Measurements from ENCODE around the gene TMC2.
"Not testable (repeated sequence)": the region's sequence is repeated elsewhere in the genome, so short reads cannot be mapped to it uniquely, and the experiment has no call there.

TMC2 gene

GRCh38 chr20:2658414-2659354 is 122.3 kb downstream of the TMC2 start:
- H3K9ac ChIP-seq (ENCODE audit: low read depth, low read length) = no peak overlapping the region
- peaks cover 74% of the 10 kb centered on the region for H3K36me3 ChIP-seq (ENCODE audit: control insufficient read depth, insufficient read depth, low read length)
- no peak overlapping the region for H3K4me3 ChIP-seq (ENCODE audit: low read depth, low read length)
- peaks cover 3% of the 10 kb centered on the region for H3K4me1 ChIP-seq (ENCODE audit: control insufficient read depth, insufficient read depth, low read length)
- no peaks in the 10 kb centered on the region for H3K9me3 ChIP-seq (ENCODE audit: control insufficient read depth, insufficient read depth, low read length)
- H3K27me3 ChIP-seq (ENCODE audit: control insufficient read depth, insufficient read depth, low read length) = no peaks in the 10 kb centered on the region

- H3K4me3 ChIP-seq (ENCODE audit: low read depth, low read length) = no peak overlapping the region
- H3K4me1 ChIP-seq (ENCODE audit: control insufficient read depth, insufficient read depth, low read length) = peaks cover 3% of the 10 kb centered on the region
- no peaks in the 10 kb centered on the region for H3K27me3 ChIP-seq (ENCODE audit: control insufficient read depth, insufficient read depth, low read length)
- no peaks in the 10 kb centered on the region for H3K9me3 ChIP-seq (ENCODE audit: control insufficient read depth, insufficient read depth, low read length)
- H3K9ac ChIP-seq (ENCODE audit: low read depth, low read length) = no peak overlapping the region
- H3K36me3 ChIP-seq (ENCODE audit: control insufficient read depth, insufficient read depth, low read length) = peaks cover 66% of the 10 kb centered on the region
These were observed 123.2 kb downstream of the TMC2 start for GRCh38 chr20:2659547-2659946.

DNA sequence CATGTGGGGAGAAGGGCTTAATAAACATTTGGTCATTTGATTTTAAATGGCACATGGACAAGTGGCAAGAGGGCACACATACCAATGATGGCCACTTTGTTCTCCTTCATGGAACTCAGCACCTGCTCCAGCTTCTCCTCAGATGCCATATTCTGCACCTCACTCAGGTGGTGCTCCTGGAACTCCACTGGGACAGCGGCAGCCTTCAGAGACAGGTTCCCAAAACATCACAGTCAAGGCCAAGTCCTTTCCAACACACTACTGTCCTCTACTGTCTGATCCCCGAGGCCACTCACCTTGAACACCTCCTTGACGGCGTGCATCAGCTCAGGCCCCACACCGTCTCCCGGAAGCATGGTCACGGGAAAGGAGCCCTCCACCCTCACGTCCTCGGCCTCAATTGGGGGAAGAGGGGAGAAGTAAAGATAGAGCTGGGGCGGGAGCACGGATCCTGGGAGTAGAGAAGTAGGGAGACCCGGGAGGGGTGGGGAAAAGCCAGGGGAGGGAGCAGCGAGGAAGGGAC is 127.1 kb downstream of the TMC2 start:
- Histone ChIP-seq H3K36me3 (ENCODE audit: control insufficient read depth, insufficient read depth, low read length) (peaks cover 28% of the 10 kb centered on the region), H3K9ac (ENCODE audit: low read depth, low read length) (peak overlapping the region; percentile 91), H3K27me3 (ENCODE audit: control insufficient read depth, insufficient read depth, low read length) (peaks cover 8% of the 10 kb centered on the region), H3K4me1 (ENCODE audit: control insufficient read depth, insufficient read depth, low read length) (peaks cover 3% of the 10 kb centered on the region), H3K9me3 (ENCODE audit: control insufficient read depth, insufficient read depth, low read length) (no peaks in the 10 kb centered on the region), H3K4me3 (ENCODE audit: low read depth, low read length) (peak overlapping the region; percentile 97)

DNA sequence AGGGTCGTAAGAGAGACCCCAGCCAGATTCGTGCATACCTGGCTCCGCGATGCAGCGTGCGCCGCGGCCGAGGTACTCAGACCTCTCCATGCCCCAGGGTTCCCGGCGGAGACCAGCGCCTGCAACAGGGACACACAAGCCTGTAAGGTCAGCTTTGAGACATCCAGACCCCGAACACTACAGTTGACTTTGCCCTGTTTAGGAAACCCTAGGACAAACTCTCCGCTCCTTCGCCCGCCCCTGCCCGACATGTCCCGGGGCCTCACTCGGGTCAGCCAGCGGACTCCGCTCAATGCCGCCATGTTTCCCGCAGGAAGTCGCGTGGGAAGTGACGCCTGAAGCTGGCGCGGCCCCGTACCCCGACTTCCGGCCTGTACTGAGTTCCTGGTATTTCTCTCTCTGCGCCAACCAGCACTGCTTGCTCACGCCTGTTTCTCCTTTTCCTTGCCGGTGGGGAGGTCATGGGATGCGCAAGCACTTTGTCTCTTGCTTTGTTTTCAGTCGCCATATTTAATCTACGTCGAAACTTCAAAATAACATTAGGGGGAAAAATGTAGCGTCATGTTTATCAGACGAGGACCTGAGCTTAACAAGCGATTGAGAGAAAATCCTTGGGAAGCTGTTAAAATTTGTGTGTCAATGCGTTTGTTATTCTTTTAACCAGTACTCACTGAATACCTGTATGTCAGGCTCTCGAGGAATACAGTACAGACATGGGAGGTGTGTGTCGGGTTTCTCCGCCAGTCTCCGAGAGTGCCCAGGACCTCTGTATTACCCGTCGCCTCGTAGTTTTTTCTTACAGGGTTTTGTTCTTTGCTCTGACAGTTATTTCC is 127.7 kb downstream of the TMC2 start, which contains the start of gene IDH3B:
TSS of gene IDH3B (minus strand) at position 330 of the 833 bp plus-strand sequence. CDS start at position 302, 28 bp downstream.
- Histone ChIP-seq H3K4me1 (ENCODE audit: control insufficient read depth, insufficient read depth, low read length) (peaks cover 3% of the 10 kb centered on the region), H3K4me3 (ENCODE audit: low read depth, low read length) (peak within 1 kb of the TSS; percentile 97), H3K27me3 (ENCODE audit: control insufficient read depth, insufficient read depth, low read length) (peaks cover 13% of the 10 kb centered on the region), H3K36me3 (ENCODE audit: control insufficient read depth, insufficient read depth, low read length) (peaks cover 21% of the 10 kb centered on the region), H3K9me3 (ENCODE audit: control insufficient read depth, insufficient read depth, low read length) (no peaks in the 10 kb centered on the region), H3K9ac (ENCODE audit: low read depth, low read length) (peak within 1 kb of the TSS; percentile 91)

DNA sequence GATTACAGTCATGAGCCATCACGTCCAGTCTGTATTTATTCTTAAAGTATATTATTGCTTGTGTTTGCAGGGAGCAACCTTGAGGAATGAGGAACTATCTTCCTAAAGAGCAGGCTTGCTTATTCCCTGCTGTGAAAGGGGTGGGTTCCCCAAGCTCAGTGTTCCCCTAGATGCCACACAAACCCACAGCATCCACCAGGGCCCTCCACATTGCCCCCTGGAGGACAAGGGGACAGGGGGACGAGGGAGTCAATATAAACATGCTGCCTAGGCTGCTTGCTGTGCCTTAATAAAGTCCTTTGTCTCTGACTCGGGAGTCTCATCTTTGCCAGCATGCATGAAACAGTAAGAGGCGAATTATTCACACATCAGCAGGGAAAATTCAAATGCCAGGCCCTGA is 135.6 kb downstream of the TMC2 start:
- Histone ChIP-seq H3K36me3 (ENCODE audit: control insufficient read depth, insufficient read depth, low read length) (no peaks in the 10 kb centered on the region), H3K9ac (ENCODE audit: low read depth, low read length) (no peak overlapping the region), H3K4me3 (ENCODE audit: low read depth, low read length) (no peak overlapping the region), H3K4me1 (ENCODE audit: control insufficient read depth, insufficient read depth, low read length) (no peaks in the 10 kb centered on the region), H3K27me3 (ENCODE audit: control insufficient read depth, insufficient read depth, low read length) (peaks cover 9% of the 10 kb centered on the region), H3K9me3 (ENCODE audit: control insufficient read depth, insufficient read depth, low read length) (no peaks in the 10 kb centered on the region)

- no peak overlapping the region for H3K9ac ChIP-seq (ENCODE audit: low read depth, low read length)
- no peaks in the 10 kb centered on the region for H3K36me3 ChIP-seq (ENCODE audit: control insufficient read depth, insufficient read depth, low read length)
- H3K4me3 ChIP-seq (ENCODE audit: low read depth, low read length) = no peak overlapping the region
- H3K9me3 ChIP-seq (ENCODE audit: control insufficient read depth, insufficient read depth, low read length) = no peaks in the 10 kb centered on the region
- no peaks in the 10 kb centered on the region for H3K4me1 ChIP-seq (ENCODE audit: control insufficient read depth, insufficient read depth, low read length)
- peaks cover 12% of the 10 kb centered on the region for H3K27me3 ChIP-seq (ENCODE audit: control insufficient read depth, insufficient read depth, low read length)
These were observed 136.1 kb downstream of the TMC2 start for GRCh38 chr20:2672446-2672845.

DNA sequence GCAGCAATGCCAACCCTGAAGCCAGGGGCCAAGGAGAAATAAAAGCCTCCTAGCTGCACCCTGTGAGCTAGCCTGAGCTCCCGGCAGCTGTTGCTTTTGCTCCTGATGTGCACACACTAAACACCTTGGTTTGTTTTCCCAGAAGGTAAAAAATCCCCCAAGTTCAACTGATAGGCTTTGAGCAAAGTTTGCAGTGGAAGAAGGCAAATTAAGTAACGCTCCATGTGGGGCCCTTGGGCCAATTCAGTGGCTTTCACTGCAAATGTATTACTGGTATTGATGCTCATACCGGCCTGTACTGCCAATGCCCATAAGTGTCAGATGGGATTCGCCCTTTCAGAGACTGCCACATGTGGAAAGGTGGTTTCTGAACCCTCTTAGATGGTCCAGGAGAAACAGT is 137.1 kb downstream of the TMC2 start:
- H3K36me3 ChIP-seq (ENCODE audit: control insufficient read depth, insufficient read depth, low read length) = no peaks in the 10 kb centered on the region
- H3K9me3 ChIP-seq (ENCODE audit: control insufficient read depth, insufficient read depth, low read length) = no peaks in the 10 kb centered on the region
- H3K9ac ChIP-seq (ENCODE audit: low read depth, low read length) = no peak overlapping the region
- peaks cover 11% of the 10 kb centered on the region for H3K27me3 ChIP-seq (ENCODE audit: control insufficient read depth, insufficient read depth, low read length)
- no peak overlapping the region for H3K4me3 ChIP-seq (ENCODE audit: low read depth, low read length)
- H3K4me1 ChIP-seq (ENCODE audit: control insufficient read depth, insufficient read depth, low read length) = no peaks in the 10 kb centered on the region

DNA sequence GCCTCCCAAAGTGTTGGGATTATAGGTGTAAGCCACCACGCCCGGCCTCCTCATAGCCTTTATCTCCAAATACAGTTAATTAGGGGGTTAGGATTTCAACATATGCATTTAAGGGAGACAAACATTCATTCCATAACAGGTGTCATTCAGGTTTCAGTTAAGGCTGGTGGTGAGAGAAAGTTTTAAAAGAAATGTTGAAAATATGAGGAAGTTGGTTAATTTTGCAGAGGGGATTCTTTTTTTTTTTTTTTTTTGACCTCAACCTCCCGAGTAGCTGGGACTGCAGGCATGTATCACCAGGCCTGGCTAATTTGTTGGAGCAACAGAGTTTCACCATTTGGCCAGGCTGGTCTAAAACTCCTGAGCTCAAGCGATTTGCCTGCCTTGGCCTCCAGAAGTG is 143.7 kb downstream of the TMC2 start:
- Histone ChIP-seq H3K9ac (ENCODE audit: low read depth, low read length) (no peak overlapping the region), H3K4me3 (ENCODE audit: low read depth, low read length) (no peak overlapping the region), H3K4me1 (ENCODE audit: control insufficient read depth, insufficient read depth, low read length) (no peaks in the 10 kb centered on the region), H3K27me3 (ENCODE audit: control insufficient read depth, insufficient read depth, low read length) (peaks cover 13% of the 10 kb centered on the region), H3K9me3 (ENCODE audit: control insufficient read depth, insufficient read depth, low read length) (no peaks in the 10 kb centered on the region), H3K36me3 (ENCODE audit: control insufficient read depth, insufficient read depth, low read length) (no peaks in the 10 kb centered on the region)

GRCh38 chr20:2682040-2682439 is 145.7 kb downstream of the TMC2 start:
- not testable (repeated sequence) for H3K4me1 ChIP-seq (ENCODE audit: control insufficient read depth, insufficient read depth, low read length); H3K4me3 ChIP-seq (ENCODE audit: low read depth, low read length); H3K36me3 ChIP-seq (ENCODE audit: control insufficient read depth, insufficient read depth, low read length); H3K9ac ChIP-seq (ENCODE audit: low read depth, low read length); H3K9me3 ChIP-seq (ENCODE audit: control insufficient read depth, insufficient read depth, low read length)
- peaks cover 23% of the 10 kb centered on the region for H3K27me3 ChIP-seq (ENCODE audit: control insufficient read depth, insufficient read depth, low read length)

DNA sequence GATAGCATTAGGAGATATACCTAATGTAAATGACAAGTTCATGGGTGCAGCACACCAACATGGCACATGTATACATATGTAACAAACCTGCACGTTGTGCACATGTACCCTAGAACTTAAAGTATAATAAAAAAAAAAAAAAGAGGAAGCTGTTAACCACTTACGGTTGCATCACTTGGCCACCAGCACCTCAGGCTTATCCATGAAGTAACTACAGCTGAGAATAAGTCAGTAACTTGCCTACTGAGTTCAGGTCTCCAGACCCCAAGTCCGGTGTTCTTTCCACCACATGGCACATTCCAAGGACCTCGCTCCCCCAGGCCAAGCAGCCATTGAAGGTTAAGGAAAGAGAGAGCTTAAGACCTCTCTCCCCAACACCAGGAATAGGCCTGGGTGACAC is 148.4 kb downstream of the TMC2 start:
- H3K27me3 ChIP-seq (ENCODE audit: control insufficient read depth, insufficient read depth, low read length) = peaks cover 31% of the 10 kb centered on the region
- H3K9ac ChIP-seq (ENCODE audit: low read depth, low read length); H3K9me3 ChIP-seq (ENCODE audit: control insufficient read depth, insufficient read depth, low read length); H3K4me3 ChIP-seq (ENCODE audit: low read depth, low read length); H3K4me1 ChIP-seq (ENCODE audit: control insufficient read depth, insufficient read depth, low read length); H3K36me3 ChIP-seq (ENCODE audit: control insufficient read depth, insufficient read depth, low read length): not testable (repeated sequence)

- Histone ChIP-seq H3K9me3 (ENCODE audit: control insufficient read depth, insufficient read depth, low read length) (no peaks in the 10 kb centered on the region), H3K27me3 (ENCODE audit: control insufficient read depth, insufficient read depth, low read length) (peaks cover 53% of the 10 kb centered on the region), H3K4me3 (ENCODE audit: low read depth, low read length) (no peak overlapping the region), H3K36me3 (ENCODE audit: control insufficient read depth, insufficient read depth, low read length) (no peaks in the 10 kb centered on the region), H3K4me1 (ENCODE audit: control insufficient read depth, insufficient read depth, low read length) (peaks cover 4% of the 10 kb centered on the region), H3K9ac (ENCODE audit: low read depth, low read length) (no peak overlapping the region)
These were observed 151.1 kb downstream of the TMC2 start for GRCh38 chr20:2687514-2687913.

Measured in iPS-15b (cell line).